CD4-positive, alpha-beta T cell (primary cell): Measurements from ENCODE around the gene IL31RA. TPM values are rescaled to one million over a fixed set of nuclear protein-coding genes. Genes with fewer than 3 reads are reported as not detected.

Experiments used
- ATAC-seq: fragments of 200-7000 bp; cut with Tn5 transposase; one replicate; pipeline ENCODE4 v1.10.0; 2022; ENCODE audit warnings: mild to moderate bottlenecking; ENCODE audit not compliant: poor library complexity
- CTCF ChIA-PET: fragments of 350-600 bp; sonication (Branson Sonifier 250); formaldehyde crosslinking; loops from one replicate; lab custom pipeline; 2021; ENCODE audit warnings: antibody characterized with exemption, inconsistent platforms; lab: Charles Lee
- POLR2A ChIA-PET: fragments of 350-600 bp; sonication (Branson Sonifier 250); formaldehyde crosslinking; loops from one replicate; lab custom pipeline; 2021; ENCODE audit warnings: antibody characterized with exemption, inconsistent platforms; lab: Charles Lee
- DNase-seq, 14 experiments: peaks; one replicate each; pipeline ENCODE4 v3.0.0-alpha.2; 2013 to 2020; ENCODE audit warnings: mixed read lengths in 2 of 14
- H3K27ac ChIP-seq, 2 donors: one replicate each; pipeline versions ENCODE4 v1.5.1 to v1.7.0; 2013; ENCODE audit warnings: low read length in 2 of 2, low read depth in 1 of 2, mild to moderate bottlenecking in 1 of 2
- H3K27me3 ChIP-seq, 2 experiments: 1 replicate in 1 of 2; 2 replicates in 1 of 2; pipeline versions ENCODE4 v1.6.1 to v1.7.0; 2013; ENCODE audit warnings: low read length in 2 of 2, control low read depth in 1 of 2, mild to moderate bottlenecking in 1 of 2, moderate library complexity in 1 of 2; ENCODE audit not compliant: insufficient read depth in 2 of 2, control insufficient read depth in 1 of 2
- H3K36me3 ChIP-seq: one replicate; pipeline ENCODE4 v1.6.1; 2013; ENCODE audit warnings: low read length, control low read depth; ENCODE audit not compliant: insufficient read depth
- H3K4me1 ChIP-seq: one replicate; pipeline ENCODE4 v1.6.1; 2013; ENCODE audit warnings: low read length, control low read depth; ENCODE audit not compliant: insufficient read depth
- H3K4me3 ChIP-seq: one replicate; pipeline ENCODE4 v1.5.1; 2013; ENCODE audit warnings: mild to moderate bottlenecking, low read length, moderate library complexity
- H3K9me3 ChIP-seq, 2 experiments: 1 replicate in 1 of 2; 2 replicates in 1 of 2; pipeline versions ENCODE4 v1.6.1 to v1.7.0; 2013; ENCODE audit warnings: low read length in 2 of 2, mild to moderate bottlenecking in 2 of 2, control low read depth in 1 of 2, moderate library complexity in 1 of 2; ENCODE audit not compliant: control insufficient read depth in 1 of 2, insufficient read depth in 1 of 2
- H3K27ac Mint-ChIP-seq: one replicate; pipeline ENCODE4 v1.8.0; 2020; ENCODE audit warnings: mixed read lengths
- H3K27me3 Mint-ChIP-seq: one replicate; pipeline ENCODE4 v1.8.0; 2021; ENCODE audit warnings: mixed read lengths
- H3K36me3 Mint-ChIP-seq: one replicate; pipeline ENCODE4 v1.8.0; 2021; ENCODE audit warnings: low read depth, mixed read lengths
- H3K4me1 Mint-ChIP-seq: one replicate; pipeline ENCODE4 v1.8.0; 2021; ENCODE audit warnings: low read depth, mixed read lengths
- H3K4me3 Mint-ChIP-seq: one replicate; pipeline ENCODE4 v1.8.0; 2020; ENCODE audit warnings: mild to moderate bottlenecking, mixed read lengths
- H3K9me3 Mint-ChIP-seq: one replicate; pipeline ENCODE4 v1.8.0; 2020; ENCODE audit warnings: mixed read lengths
- intact Hi-C, 2 experiments: fragments of 100-400 bp; cut with DNase I in 1 of 2; cut with micrococcal nuclease in 1 of 2; formaldehyde crosslinking; loops; one replicate each; pipeline versions ENCODE4 v1.15.1 to v1.9.0; 2023 to 2025; cut with DNase I, micrococcal nuclease
- total RNA-seq, 174 experiments: library from RNA in 2 of 174; stranded (reverse) in 2 of 174; gene quantifications; one replicate each; pipeline ENCODE4 v1.2.3 and lab custom pipeline; 2021 to 2026
- TF ChIP-seq, protein P1 (sequence below): fragments of 200-600 bp; IDR thresholded peaks from one replicate; pipeline ENCODE4 v1.8.0; 2022; ENCODE audit warnings: antibody characterized with exemption, mild to moderate bottlenecking

The IL31RA gene
- total RNA-seq, 2 experiments from 2014 or later, result not detected

DNA sequence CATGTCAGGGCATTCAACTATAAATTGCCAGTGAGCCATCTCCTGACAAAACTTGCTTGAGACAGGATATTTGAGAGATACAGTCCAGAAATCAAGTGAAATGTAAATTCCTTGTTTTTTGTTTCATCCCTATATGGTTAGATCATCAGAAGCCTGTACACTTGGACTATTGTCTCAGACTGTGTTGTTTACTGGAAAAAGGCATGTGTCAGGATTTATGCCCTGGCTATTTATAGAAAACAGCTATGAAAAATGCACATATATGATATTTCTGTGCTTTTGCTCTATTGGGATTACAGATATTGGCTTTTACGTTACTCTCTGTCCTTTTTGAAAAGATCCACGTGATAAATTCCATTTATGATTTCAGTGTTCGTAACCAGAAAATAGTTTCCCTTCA lies 44.2 kb downstream of the IL31RA start:
- Mint-ChIP-seq H3K4me3 (no peak overlapping the region), H3K27me3 (peaks cover 14% of the 10 kb centered on the region), H3K36me3 (no peaks in the 10 kb centered on the region), H3K27ac (no peak overlapping the region), H3K9me3 (no peaks in the 10 kb centered on the region), H3K4me1 (no peaks in the 10 kb centered on the region)
- no peaks in the 10 kb centered on the region for H3K9me3 ChIP-seq
- CTCF ChIA-PET, result no interaction called here
- peaks cover 5% of the 10 kb centered on the region for H3K4me1 ChIP-seq
- ATAC-seq (no peak), DNase-seq (no peak)
- H3K27me3 ChIP-seq, result peaks cover 0 to 2% of the 10 kb centered on the region in 2 experiments
- TF ChIP-seq, protein P1, sequence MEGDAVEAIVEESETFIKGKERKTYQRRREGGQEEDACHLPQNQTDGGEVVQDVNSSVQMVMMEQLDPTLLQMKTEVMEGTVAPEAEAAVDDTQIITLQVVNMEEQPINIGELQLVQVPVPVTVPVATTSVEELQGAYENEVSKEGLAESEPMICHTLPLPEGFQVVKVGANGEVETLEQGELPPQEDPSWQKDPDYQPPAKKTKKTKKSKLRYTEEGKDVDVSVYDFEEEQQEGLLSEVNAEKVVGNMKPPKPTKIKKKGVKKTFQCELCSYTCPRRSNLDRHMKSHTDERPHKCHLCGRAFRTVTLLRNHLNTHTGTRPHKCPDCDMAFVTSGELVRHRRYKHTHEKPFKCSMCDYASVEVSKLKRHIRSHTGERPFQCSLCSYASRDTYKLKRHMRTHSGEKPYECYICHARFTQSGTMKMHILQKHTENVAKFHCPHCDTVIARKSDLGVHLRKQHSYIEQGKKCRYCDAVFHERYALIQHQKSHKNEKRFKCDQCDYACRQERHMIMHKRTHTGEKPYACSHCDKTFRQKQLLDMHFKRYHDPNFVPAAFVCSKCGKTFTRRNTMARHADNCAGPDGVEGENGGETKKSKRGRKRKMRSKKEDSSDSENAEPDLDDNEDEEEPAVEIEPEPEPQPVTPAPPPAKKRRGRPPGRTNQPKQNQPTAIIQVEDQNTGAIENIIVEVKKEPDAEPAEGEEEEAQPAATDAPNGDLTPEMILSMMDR, result no peak
- no peaks in the 10 kb centered on the region for H3K36me3 ChIP-seq
- intact Hi-C loops, result no loop called here
- POLR2A ChIA-PET, result interaction anchor here (0.6 kb wide), 1 partner anchor 30 kb away, joined by 3 read pairs; no protein-coding TSS in a partner anchor
- H3K27ac ChIP-seq, result no peak overlapping the region
- H3K4me3 ChIP-seq, result no peak overlapping the region

DNA sequence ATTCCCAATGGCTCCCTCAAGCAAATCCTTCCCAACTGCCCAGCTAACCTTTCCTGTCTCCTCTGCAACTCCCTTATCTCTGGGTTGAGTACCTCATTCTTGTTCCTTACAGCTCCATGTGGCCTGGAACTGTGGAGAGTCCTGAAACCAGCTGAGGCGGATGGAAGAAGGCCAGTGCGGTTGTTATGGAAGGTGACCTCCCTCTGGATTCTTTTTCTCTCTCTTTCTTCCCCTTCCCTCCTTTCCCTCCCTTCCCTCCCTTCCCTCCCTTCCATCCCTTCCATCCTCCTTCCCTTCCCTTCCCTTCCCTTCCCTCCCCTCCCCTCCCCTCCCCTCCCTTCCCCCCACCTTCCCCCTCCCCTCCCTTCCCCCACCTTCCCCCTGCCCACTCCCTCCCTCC lies 45.1 kb downstream of the IL31RA start:
- CTCF ChIA-PET, result no interaction called here
- Histone ChIP-seq H3K4me1 (peaks cover 5% of the 10 kb centered on the region), H3K9me3 (no peaks in the 10 kb centered on the region), H3K36me3 (no peaks in the 10 kb centered on the region), H3K4me3 (no peak overlapping the region), H3K27ac (no peak overlapping the region), H3K27me3 (peaks cover 0 to 2% of the 10 kb centered on the region in 2 experiments)
- Mint-ChIP-seq H3K27ac (no peak overlapping the region), H3K4me1 (no peaks in the 10 kb centered on the region), H3K36me3 (no peaks in the 10 kb centered on the region), H3K4me3 (no peak overlapping the region), H3K9me3 (no peaks in the 10 kb centered on the region), H3K27me3 (peaks cover 14% of the 10 kb centered on the region)
- intact Hi-C loops, result no loop called here
- ATAC-seq, result no peak
- POLR2A ChIA-PET, result no interaction called here
- DNase-seq, result no peak
- TF ChIP-seq, protein P1, result no peak

DNA sequence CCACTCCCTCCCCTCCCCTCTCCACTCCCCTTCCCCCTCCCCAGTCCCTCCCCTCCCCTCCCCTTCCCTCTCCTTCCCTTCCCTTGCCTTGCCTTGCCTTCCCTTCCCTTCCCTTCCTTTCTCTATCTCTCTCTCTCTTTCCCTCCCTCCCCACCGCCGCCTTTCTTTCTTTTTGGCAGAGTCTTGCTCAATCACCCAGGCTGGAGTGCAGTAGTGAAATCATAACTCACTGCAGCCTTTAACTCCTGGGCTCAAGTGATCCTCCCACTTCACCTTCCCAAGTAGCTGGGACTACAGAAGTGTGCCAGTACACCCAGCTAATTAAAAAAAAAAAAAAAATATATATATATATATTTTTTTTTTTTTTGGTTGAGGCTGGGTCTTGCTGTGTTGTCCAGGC lies 45.5 kb downstream of the IL31RA start:
- CTCF ChIA-PET, result no interaction called here
- Histone ChIP-seq H3K4me3 (no peak overlapping the region), H3K36me3 (no peaks in the 10 kb centered on the region), H3K27ac (no peak overlapping the region), H3K27me3 (peaks cover 0 to 2% of the 10 kb centered on the region in 2 experiments), H3K9me3 (no peaks in the 10 kb centered on the region), H3K4me1 (peaks cover 5% of the 10 kb centered on the region)
- peaks cover 14% of the 10 kb centered on the region for H3K27me3 Mint-ChIP-seq
- H3K27ac Mint-ChIP-seq, result no peak overlapping the region
- DNase-seq, result no peak
- TF ChIP-seq, protein P1, result no peak
- H3K9me3 Mint-ChIP-seq, result no peaks in the 10 kb centered on the region
- H3K4me1 Mint-ChIP-seq, result no peaks in the 10 kb centered on the region
- H3K4me3 Mint-ChIP-seq, result no peak overlapping the region
- ATAC-seq, result no peak
- no peaks in the 10 kb centered on the region for H3K36me3 Mint-ChIP-seq
- intact Hi-C loops, result no loop called here
- POLR2A ChIA-PET, result no interaction called here
